Neural cell (in vitro differentiated cells): ENCODE data around the gene FBXO24. TPM values are rescaled to one million over a fixed set of nuclear protein-coding genes. Genes with fewer than 3 reads are reported as not detected.
A peak's percentile ranks its signal among the peaks of the same experiment; 100 is the strongest.

Source experiments
- H2AFZ ChIP-seq: fragments of 200-600, 300-800 bp; sonication (generic), shearing (Covaris generic); 2 replicates; pipeline ENCODE4 v1.6.0; 2014; ENCODE audit warnings: low read depth, mild to moderate bottlenecking, antibody characterized with exemption, low read length, moderate library complexity
- H3F3A ChIP-seq: fragments of 200-600 bp; shearing (Covaris generic); 2 replicates; pipeline ENCODE4 v1.6.1; 2016; ENCODE audit warnings: mild to moderate bottlenecking, moderate library complexity, mixed read lengths, antibody characterized with exemption, low read length; ENCODE audit not compliant: insufficient read depth, poor library complexity, severe bottlenecking
- H3K27ac ChIP-seq: fragments of 200-600, 300-800 bp; sonication (generic), shearing (Covaris generic); 2 replicates; pipeline ENCODE4 v1.5.1; 2014; ENCODE audit warnings: mild to moderate bottlenecking, low read length, moderate library complexity
- H3K27me3 ChIP-seq: fragments of 300-800, 200-600 bp; sonication (generic), shearing (Covaris generic); 2 replicates; pipeline ENCODE4 v1.6.0; 2014; ENCODE audit warnings: mild to moderate bottlenecking, low read depth, low read length, moderate library complexity; ENCODE audit not compliant: insufficient read depth
- H3K36me3 ChIP-seq: fragments of 300-800, 200-600 bp; sonication (generic), shearing (Covaris generic); 2 replicates; pipeline ENCODE4 v1.5.1; 2014; ENCODE audit warnings: mild to moderate bottlenecking, antibody characterized with exemption, low read length, moderate library complexity; ENCODE audit not compliant: insufficient read depth
- H3K4me2 ChIP-seq: fragments of 300-800, 200-600 bp; sonication (generic), shearing (Covaris generic); 2 replicates; pipeline ENCODE4 v1.6.0; 2014; ENCODE audit warnings: mild to moderate bottlenecking, low read length
- H3K4me3 ChIP-seq: fragments of 300-800, 200-600 bp; sonication (generic), shearing (Covaris generic); 2 replicates; pipeline ENCODE4 v1.5.1; 2014; ENCODE audit warnings: mild to moderate bottlenecking, low read length, moderate library complexity
- H3K79me2 ChIP-seq: fragments of 200-600 bp; shearing (Covaris generic); replicated peaks from 2 replicates; pipeline ENCODE4 v1.6.0; 2014; ENCODE audit warnings: mild to moderate bottlenecking, low read length, moderate library complexity; ENCODE audit not compliant: insufficient read depth
- H3K9ac ChIP-seq: fragments of 300-800, 200-600 bp; sonication (generic), shearing (Covaris generic); 2 replicates; pipeline ENCODE4 v1.6.1; 2016; ENCODE audit warnings: mild to moderate bottlenecking, low read length, mixed read lengths
- H3K9me2 ChIP-seq: fragments of 200-600 bp; shearing (Covaris generic); 2 replicates; pipeline ENCODE4 v1.6.1; 2016; ENCODE audit warnings: mild to moderate bottlenecking, low read length, mixed read lengths; ENCODE audit not compliant: insufficient read depth
- H3K9me3 ChIP-seq: fragments of 200-600, 300-800 bp; sonication (generic), shearing (Covaris generic); 2 replicates; pipeline ENCODE4 v1.6.1; 2016; ENCODE audit warnings: mild to moderate bottlenecking, mixed run types, low read length, moderate library complexity, mixed read lengths
- H4K20me1 ChIP-seq: fragments of 200-600 bp; shearing (Covaris generic); 2 replicates; pipeline ENCODE4 v1.6.1; 2016; ENCODE audit warnings: mild to moderate bottlenecking, mixed run types; ENCODE audit not compliant: insufficient read depth
- EP300 ChIP-seq: fragments of 450-650 bp; conservative IDR thresholded peaks from 2 replicates; pipeline ENCODE4 v1.6.1; 2014; ENCODE audit warnings: antibody characterized with exemption, mild to moderate bottlenecking, moderate library complexity; ENCODE audit not compliant: poor library complexity, severe bottlenecking
- EZH2 ChIP-seq: fragments of 200-600, 300-800 bp; shearing (Covaris generic), sonication (generic); IDR thresholded peaks from 2 replicates; pipeline ENCODE4 v1.6.1; 2014; ENCODE audit warnings: antibody characterized with exemption, low read length, borderline replicate concordance, mild to moderate bottlenecking; ENCODE audit not compliant: insufficient read depth, poor library complexity, severe bottlenecking
- MXI1 ChIP-seq: fragments of 450-650 bp; conservative IDR thresholded peaks from 2 replicates; pipeline ENCODE4 v1.6.1; 2014; ENCODE audit warnings: antibody characterized with exemption, mild to moderate bottlenecking; ENCODE audit not compliant: poor library complexity, severe bottlenecking
- RAD21 ChIP-seq: fragments of 450-650 bp; conservative IDR thresholded peaks from 2 replicates; pipeline ENCODE4 v1.6.1; 2014; ENCODE audit warnings: antibody characterized with exemption, mild to moderate bottlenecking, moderate library complexity
- SMC3 ChIP-seq: fragments of 450-650 bp; conservative IDR thresholded peaks from 2 replicates; pipeline ENCODE4 v1.6.1; 2014; ENCODE audit warnings: antibody characterized with exemption, mild to moderate bottlenecking, moderate library complexity; ENCODE audit not compliant: poor library complexity
- TAF1 ChIP-seq: IDR thresholded peaks from 2 replicates; pipeline ENCODE4 v1.6.1; 2012; ENCODE audit warnings: low read depth
- polyA plus RNA-seq: library from polyadenylated mRNA; depleted of rRNA; stranded (reverse); fragments of >200 nt; gene quantifications from 2 replicates; pipeline ENCODE4 v1.2.3, GENCODE V29; 2014
- TF ChIP-seq, protein P1 (sequence below): IDR thresholded peaks from 2 replicates; pipeline ENCODE4 v1.6.1; 2012; ENCODE audit warnings: borderline replicate concordance
- TF ChIP-seq, protein P2 (sequence below): fragments of 450-650 bp; IDR thresholded peaks from 2 replicates; pipeline ENCODE4 v1.5.1; 2014; ENCODE audit warnings: antibody characterized with exemption, mild to moderate bottlenecking, moderate library complexity; ENCODE audit not compliant: poor library complexity, severe bottlenecking

Gene FBXO24
- polyA plus RNA-seq, 1 donor from 2014 or later = 0.52 TPM

DNA sequence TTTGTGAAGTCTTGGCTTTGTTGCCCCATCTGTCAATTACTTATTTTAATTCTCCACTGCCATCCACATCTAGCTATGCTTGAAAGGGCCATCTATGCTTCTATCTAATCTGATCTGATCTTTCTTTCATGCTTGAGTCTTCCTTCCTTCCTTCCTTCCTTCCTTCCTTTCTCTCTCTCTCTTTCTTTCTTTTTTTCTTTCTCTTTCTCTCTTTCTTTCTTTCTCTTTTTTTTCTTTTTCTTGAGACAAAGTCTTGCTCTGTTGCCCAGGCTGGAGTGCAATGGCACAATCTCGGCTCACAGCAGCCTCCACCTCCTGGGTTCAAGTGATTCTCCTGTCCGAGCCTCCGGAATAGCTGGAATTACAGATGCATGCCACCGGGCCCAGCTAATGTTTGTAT, 43.9 kb downstream of the FBXO24 start:
- Histone ChIP-seq H3K4me2 (no peak overlapping the region), H3F3A (no peaks in the 10 kb centered on the region), H2AFZ (no peak overlapping the region), H4K20me1 (no peaks in the 10 kb centered on the region), H3K4me3 (no peak overlapping the region), H3K79me2 (no peaks in the 10 kb centered on the region), H3K27me3 (peaks cover 33% of the 10 kb centered on the region), H3K27ac (no peak overlapping the region), H3K9ac (no peak overlapping the region), H3K9me2 (no peaks in the 10 kb centered on the region), H3K9me3 (no peaks in the 10 kb centered on the region), H3K36me3 (no peaks in the 10 kb centered on the region)
- TF ChIP-seq SMC3 (no peak), TAF1 (no peak), EP300 (no peak), EZH2 (no peak), RAD21 (no peak)
- TF ChIP-seq, protein P1, sequence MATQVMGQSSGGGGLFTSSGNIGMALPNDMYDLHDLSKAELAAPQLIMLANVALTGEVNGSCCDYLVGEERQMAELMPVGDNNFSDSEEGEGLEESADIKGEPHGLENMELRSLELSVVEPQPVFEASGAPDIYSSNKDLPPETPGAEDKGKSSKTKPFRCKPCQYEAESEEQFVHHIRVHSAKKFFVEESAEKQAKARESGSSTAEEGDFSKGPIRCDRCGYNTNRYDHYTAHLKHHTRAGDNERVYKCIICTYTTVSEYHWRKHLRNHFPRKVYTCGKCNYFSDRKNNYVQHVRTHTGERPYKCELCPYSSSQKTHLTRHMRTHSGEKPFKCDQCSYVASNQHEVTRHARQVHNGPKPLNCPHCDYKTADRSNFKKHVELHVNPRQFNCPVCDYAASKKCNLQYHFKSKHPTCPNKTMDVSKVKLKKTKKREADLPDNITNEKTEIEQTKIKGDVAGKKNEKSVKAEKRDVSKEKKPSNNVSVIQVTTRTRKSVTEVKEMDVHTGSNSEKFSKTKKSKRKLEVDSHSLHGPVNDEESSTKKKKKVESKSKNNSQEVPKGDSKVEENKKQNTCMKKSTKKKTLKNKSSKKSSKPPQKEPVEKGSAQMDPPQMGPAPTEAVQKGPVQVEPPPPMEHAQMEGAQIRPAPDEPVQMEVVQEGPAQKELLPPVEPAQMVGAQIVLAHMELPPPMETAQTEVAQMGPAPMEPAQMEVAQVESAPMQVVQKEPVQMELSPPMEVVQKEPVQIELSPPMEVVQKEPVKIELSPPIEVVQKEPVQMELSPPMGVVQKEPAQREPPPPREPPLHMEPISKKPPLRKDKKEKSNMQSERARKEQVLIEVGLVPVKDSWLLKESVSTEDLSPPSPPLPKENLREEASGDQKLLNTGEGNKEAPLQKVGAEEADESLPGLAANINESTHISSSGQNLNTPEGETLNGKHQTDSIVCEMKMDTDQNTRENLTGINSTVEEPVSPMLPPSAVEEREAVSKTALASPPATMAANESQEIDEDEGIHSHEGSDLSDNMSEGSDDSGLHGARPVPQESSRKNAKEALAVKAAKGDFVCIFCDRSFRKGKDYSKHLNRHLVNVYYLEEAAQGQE = no peak
- TF ChIP-seq, protein P2, sequence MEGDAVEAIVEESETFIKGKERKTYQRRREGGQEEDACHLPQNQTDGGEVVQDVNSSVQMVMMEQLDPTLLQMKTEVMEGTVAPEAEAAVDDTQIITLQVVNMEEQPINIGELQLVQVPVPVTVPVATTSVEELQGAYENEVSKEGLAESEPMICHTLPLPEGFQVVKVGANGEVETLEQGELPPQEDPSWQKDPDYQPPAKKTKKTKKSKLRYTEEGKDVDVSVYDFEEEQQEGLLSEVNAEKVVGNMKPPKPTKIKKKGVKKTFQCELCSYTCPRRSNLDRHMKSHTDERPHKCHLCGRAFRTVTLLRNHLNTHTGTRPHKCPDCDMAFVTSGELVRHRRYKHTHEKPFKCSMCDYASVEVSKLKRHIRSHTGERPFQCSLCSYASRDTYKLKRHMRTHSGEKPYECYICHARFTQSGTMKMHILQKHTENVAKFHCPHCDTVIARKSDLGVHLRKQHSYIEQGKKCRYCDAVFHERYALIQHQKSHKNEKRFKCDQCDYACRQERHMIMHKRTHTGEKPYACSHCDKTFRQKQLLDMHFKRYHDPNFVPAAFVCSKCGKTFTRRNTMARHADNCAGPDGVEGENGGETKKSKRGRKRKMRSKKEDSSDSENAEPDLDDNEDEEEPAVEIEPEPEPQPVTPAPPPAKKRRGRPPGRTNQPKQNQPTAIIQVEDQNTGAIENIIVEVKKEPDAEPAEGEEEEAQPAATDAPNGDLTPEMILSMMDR = no peak

DNA sequence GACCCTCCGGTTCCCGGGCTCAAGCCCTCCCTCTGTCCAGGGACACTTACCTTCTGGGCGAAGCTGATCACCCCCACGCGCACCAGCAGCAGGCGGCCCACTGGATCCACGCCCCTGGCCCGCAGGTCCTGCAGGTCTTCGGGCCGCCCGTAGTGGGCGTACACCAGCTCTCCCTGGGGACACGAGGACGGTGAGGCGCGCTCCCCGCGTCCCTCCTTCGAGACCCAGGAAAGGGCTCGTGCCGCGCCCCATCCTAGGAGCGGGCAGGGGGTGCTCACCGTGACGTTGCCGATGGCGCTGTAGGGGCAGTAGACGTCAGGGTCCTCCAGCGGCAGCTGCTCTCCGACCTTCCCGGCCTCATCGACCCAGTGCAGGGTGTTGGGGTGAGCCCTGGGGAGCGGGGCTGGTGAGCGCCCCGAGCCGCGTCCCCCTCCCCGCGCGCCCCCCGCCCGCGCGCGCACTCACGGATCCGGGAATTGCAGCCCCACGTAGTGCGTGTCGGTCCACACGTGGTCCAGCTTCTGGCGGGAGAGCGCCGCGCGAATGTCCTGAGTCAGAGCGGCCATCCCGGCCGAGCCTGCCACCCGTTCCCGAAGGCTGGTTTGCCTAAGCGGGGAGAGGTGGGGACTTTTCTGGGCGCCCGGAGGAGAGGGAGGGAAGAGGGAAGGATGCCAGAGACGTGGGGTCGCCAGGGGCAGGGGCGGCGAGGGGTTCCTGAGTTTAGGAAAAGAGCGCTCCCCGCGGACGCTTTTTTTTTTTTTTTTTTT, 47.0 kb downstream of the FBXO24 start:
- peak overlapping the region; percentile 60 for H3K4me3 ChIP-seq
- no peaks in the 10 kb centered on the region for H3K9me2 ChIP-seq
- H3K27ac ChIP-seq = no peak overlapping the region
- H4K20me1 ChIP-seq = no peaks in the 10 kb centered on the region
- no peak overlapping the region for H2AFZ ChIP-seq
- no peak overlapping the region for H3K9ac ChIP-seq
- H3K27me3 ChIP-seq = peaks cover 33% of the 10 kb centered on the region
- no peaks in the 10 kb centered on the region for H3K9me3 ChIP-seq
- H3K4me2 ChIP-seq = no peak overlapping the region
- no peaks in the 10 kb centered on the region for H3F3A ChIP-seq
- no peaks in the 10 kb centered on the region for H3K36me3 ChIP-seq
- no peaks in the 10 kb centered on the region for H3K79me2 ChIP-seq
- TF ChIP-seq, protein P2 = peak; percentile 32
- no peak for TF ChIP-seq MXI1
